Mammary epithelial cell (primary cell): ENCODE data around the gene CALHM6.

ENCODE experiments used
- EZH2 ChIP-seq: IDR thresholded peaks from 2 replicates; pipeline ENCODE4 v1.6.1; 2012; ENCODE audit warnings: low read length, inconsistent platforms, borderline replicate concordance
- TF ChIP-seq, protein P1 (sequence below), 2 donors: IDR thresholded peaks in 1 of 2; conservative IDR thresholded peaks in 1 of 2; 2 replicates each; pipeline ENCODE4 v1.5.1; 2011 to 2012; ENCODE audit warnings: inconsistent platforms in 2 of 2, low read length in 2 of 2, mild to moderate bottlenecking in 2 of 2, control low read depth in 1 of 2, low read depth in 1 of 2; ENCODE audit not compliant: insufficient read depth in 1 of 2; ENCODE audit errors: extremely low read depth in 1 of 2

DNA sequence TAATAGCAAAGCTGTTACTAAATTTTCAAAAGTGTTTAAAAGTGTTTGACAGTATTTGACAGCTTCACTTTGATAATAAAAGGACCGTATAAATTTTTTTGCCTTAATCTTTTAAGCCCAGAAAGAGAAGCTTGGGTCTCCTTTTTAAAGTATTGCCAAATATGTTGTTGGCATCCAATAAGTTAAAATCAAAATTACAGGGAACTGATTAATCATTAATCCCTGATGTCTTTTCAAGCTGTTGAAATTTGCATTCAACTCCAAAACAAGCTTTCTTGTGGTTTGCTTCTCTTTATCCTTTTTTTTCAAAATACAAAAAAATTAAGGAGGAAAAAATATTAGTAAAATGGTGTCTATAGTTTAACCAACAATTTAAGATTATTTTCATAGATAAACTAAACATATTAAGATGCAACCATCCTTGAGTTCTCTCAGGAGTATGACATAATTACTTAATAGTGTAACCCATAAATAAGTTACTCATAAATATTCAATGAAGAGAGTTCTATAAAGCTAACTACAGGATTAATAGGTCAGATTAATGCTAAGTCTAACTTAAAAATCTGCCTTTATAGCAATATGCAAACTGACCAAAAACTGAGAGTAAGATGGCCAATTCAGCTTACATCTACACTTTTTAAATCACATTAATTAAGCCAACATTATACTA, 27.0 kb upstream of the CALHM6 start:
- TF ChIP-seq, protein P1, sequence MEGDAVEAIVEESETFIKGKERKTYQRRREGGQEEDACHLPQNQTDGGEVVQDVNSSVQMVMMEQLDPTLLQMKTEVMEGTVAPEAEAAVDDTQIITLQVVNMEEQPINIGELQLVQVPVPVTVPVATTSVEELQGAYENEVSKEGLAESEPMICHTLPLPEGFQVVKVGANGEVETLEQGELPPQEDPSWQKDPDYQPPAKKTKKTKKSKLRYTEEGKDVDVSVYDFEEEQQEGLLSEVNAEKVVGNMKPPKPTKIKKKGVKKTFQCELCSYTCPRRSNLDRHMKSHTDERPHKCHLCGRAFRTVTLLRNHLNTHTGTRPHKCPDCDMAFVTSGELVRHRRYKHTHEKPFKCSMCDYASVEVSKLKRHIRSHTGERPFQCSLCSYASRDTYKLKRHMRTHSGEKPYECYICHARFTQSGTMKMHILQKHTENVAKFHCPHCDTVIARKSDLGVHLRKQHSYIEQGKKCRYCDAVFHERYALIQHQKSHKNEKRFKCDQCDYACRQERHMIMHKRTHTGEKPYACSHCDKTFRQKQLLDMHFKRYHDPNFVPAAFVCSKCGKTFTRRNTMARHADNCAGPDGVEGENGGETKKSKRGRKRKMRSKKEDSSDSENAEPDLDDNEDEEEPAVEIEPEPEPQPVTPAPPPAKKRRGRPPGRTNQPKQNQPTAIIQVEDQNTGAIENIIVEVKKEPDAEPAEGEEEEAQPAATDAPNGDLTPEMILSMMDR (conservative IDR thresholded peaks at IDR 0.05 in 1 of 2, IDR thresholded peaks at IDR 0.05 in 1 of 2; ENCODE audit: extremely low read depth in 1 of 2, insufficient read depth in 1 of 2, low read depth in 1 of 2, low read length in 2 of 2), result no peak
- no peak for TF ChIP-seq EZH2
